ENCODE data around the gene PRSS48.
A peak's percentile ranks its signal among the peaks of the same experiment; 100 is the strongest.
"Not testable (repeated sequence)": the region's sequence is repeated elsewhere in the genome, so short reads cannot be mapped to it uniquely, and the experiment has no call there.

PRSS48 gene

DNA sequence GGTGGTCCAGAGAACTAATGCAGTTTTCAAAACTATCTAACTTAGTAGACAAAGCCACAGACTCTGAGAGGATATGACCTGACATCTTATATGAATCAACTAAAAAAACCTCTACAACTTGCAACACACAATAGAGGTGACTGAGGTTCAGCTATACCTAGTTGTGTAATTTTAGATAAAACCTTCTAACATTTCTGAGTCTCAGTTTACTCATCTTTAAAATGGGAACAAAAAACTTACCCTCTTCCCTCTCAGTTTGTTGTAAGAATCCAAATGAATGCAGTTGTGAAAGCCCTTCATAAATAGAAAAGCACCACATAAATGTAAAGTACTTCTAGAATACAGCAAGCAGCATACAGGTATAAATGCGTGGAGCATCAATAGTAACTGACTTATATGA is 42.5 kb downstream of the PRSS48 start:
- DNase-seq: no peak

DNA sequence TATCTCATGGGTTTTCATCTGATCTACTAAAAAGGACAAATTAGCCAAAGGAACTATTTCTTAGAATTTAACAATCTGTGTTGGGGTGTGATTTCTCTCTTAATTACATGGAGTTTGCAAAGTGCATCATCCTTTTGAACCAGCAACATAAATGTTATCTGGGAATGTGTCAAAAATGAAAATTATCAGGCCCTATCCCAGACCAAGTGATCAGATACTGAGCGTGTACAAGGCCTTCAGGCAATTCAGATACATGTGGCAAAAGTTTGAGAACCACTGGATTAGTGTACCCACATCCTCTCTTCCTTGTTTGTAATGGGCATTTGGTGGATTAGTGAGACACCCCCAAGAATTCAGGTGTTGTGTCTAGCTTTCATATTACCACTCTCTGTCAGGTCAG is 44.6 kb downstream of the PRSS48 start:
- DNase-seq: no peak

- DNase-seq: not testable (repeated sequence)
Observed at GRCh38 chr4:151322161-151322560, 45.2 kb downstream of the PRSS48 start.

- no peak for DNase-seq
Observed at GRCh38 chr4:151322570-151322969, 45.6 kb downstream of the PRSS48 start.

GRCh38 chr4:151323667-151324066 is 46.7 kb downstream of the PRSS48 start:
- DNase-seq: no peak

DNA sequence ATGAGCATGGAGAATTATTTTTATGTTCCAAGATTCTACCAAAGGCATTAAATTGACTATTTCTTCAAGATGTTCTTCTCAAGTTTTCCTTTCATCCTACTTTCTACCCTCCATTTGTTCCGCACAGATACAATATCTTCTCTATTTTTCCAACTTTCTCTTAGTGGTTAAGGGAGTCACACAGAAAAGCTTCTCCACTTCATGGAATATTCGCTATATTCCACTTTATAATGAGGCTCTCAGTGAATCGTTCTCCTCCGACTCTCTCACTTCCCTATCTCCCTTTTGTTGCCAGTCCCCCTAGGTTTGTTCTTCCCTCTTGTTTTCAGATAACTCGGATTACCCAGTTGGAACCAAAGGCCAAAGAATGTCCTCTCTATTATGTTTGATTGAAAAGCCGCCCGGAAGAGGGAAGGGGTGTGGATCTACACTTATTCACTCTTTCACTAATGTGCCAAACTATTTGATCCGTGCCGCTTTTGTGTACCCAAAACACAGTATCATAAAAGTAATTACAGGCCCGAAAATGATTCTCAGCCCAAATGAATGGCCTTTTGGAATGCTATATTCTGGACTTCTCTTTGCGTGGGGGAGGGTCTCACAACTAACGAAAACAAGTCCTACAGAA is 47.3 kb downstream of the PRSS48 start:
- DNase-seq: no peak

DNA sequence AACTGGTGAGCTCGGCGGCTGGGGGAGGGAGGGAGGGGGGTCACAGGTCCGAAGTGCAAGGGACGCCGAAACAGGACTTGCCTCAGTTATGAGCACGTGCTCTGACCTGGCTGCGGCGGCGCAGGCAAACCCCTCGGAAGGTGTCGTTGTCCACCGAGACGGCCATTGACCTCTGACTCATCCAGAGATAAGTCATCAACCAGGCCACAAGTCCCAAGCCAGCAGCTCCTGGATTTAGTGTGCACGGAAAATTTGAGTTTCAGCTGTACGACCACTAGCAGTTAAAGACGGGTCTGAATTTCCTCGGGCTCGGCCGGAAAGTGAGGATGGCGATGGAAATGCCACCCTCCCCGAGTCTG is 47.8 kb downstream of the PRSS48 start:
- DNase-seq: no peak

DNA sequence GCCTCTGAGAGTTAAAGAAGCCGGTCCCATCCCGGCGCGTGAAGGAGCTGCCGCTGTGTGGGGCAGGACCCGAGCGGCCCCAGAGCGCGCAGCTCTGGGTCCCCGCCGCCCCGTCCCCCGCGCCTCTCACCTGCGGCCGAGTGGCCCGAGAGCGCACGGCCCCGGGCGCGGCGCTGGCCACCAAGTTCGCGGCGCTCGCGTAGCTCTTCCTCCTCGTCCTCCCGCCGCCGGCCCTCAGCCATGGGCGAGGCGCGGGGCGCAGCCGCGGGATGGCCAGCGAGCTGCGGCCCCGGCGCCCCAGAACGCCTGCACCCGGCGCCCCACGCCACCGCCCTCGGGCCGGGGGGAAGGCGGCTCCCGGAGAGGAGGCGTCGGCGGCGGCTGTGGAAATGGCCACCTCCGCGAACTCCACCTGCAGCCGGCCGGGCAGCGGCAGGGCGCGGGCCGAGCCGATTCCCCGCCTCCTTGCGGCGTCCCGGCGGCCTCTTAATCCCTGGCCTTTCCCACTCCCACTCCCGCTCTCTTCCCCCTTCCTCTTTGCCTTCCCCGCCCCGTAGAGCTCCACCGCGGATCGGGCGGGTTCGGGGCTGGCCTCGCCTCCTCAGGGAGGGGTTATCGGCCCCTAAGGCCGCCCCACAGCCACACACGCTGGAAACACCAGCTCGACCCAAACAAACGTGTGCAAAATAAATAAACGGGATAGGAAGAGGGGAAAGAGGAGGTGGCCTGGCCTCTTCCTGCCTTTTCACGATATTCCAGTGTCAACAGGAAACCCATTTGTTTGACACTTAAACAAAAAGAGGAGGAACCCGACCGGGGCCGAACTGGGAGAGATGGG is 48.4 kb downstream of the PRSS48 start, which contains the start of gene SH3D19:
TSS of gene SH3D19 (minus strand) at position 495 of the 838 bp plus-strand sequence. CDS start at position 242, 253 bp downstream.
- peak in 1 of 2 experiments; percentile 31 for DNase-seq

DNA sequence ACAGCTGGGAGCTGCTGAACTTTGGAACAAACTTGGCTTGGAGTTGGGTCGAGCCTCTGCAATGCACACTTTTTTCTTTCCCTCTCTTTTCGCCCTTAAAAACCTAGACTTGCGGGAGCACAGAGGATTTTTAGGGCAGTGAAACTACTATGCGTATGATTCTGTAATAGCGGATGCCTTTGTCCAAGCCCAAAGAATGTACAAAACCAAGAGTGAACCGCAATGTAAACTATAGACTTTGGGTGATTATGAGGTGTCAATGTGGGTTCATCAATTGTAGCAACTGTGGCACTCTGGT is 48.9 kb downstream of the PRSS48 start:
- no peak for DNase-seq

DNA sequence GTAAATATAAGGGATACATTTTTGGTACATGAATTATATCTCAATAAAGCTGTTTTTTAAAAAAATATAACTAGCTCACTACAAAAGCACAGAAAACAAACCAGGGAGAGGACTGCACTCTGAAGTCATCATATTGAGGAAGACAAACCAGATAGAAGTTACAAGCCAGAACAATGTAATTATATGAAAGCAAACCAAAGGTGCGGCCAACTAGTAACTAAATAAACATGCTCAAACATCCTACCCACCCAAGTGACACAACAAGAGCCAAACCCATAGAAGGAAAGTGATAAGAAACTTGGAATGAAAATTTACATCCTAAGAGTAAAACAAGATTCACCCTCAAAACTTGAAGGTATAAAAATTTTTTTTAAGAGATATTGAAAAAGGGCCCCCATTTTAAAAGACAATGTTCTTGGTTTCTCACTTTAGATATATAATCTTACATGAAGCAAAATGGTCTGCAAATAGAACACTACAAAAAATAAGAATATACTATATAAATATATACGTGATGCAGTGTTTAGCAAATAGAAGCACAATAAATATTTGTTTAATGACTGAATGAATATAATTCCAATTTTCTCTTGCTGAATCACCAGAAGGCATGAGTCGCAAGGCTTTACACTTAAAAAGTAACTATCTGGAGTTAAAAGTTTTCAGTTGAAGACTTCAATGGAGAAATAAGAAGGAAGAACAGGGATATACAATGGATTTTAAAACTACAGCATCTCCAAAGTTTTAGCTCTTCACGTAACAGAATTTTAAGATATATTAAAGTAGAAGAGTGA is 52.5 kb downstream of the PRSS48 start:
- no peak for DNase-seq

DNA sequence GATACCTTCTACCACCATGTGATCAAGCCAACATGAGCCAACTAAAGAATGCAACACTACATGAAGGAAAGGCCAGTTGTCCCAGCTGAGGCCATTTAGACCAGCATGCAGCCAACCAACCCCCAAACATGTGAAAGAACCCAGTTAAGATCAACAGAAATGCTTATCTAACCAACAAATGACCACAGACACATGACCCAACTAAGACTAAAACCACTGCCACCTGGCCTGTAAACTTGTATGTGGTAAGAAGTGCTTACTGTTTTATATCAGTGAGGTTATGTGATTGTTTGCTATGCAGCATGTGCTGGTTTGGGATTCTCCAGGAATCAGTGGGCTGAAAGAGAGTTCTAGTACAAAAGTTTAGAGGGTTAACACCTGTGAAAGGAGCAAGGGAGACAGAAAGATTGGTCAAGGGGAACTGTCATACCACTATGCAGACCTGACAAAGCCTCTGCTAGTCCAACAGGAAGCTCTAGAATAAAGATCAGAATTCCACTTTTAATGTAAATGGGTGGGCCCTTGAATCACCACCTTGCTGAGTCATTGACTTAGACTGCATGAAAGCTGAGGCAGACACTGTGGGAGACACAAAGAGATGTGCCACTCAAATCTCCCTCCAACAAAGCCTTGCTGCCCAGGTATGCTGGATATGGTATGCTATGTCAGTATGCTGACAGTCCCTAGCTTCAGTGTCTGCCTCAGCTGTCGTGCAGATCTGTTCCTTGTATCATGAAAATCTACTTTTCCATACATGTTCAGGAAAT is 54.5 kb downstream of the PRSS48 start:
- DNase-seq: no peak

DNA sequence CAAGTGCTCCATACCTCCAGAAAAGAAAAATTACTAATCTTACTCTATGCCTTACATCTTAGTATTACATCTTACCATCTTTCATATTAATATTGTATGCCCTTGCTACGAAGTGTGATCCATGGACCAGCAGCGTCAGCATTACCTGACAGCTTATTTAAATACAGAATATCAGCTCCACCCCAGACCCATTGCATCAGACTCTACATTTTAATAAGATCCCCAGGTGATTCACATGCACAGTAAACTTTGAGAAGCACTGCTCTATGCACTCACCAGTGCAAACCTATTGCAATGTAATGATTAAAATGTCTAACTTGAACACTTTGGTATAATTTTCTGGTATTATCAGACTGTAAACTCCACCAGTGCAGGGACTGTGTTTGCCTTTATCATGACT is 62.5 kb downstream of the PRSS48 start:
- DNase-seq: no peak

GRCh38 chr4:151340751-151341385 is 63.9 kb downstream of the PRSS48 start:
- DNase-seq: no peak
